Measurements from ENCODE around the gene TRIP10. TPM values are rescaled to one million over a fixed set of nuclear protein-coding genes. Genes with fewer than 3 reads are reported as not detected.

The TRIP10 gene
- total and polyA plus RNA-seq, 2 of the 13 experiments (the other 11 are each of a cell fraction or from before 2014, with no cell fraction given), result 32.5 to 33.2 TPM

- TF ChIP-seq ZNF142 (CRISPR knock-in tag; IDR thresholded peaks at IDR 0.05), result no peak
- TF ChIP-seq ZBTB38 (CRISPR knock-in tag; IDR thresholded peaks at IDR 0.05), result no peak; the same call in 1 of the 2 replicates
- no peak for TF ChIP-seq ZNF263 (CRISPR knock-in tag; IDR thresholded peaks at IDR 0.05)
- TF ChIP-seq EED (CRISPR knock-in tag; IDR thresholded peaks at IDR 0.05), result no peak
- TF ChIP-seq SP2 (CRISPR knock-in tag; IDR thresholded peaks at IDR 0.05), result no peak
- TF ChIP-seq AGO2 (optimal IDR thresholded peaks at IDR 0.05; ENCODE audit: low read depth, low read length), result peak; percentile 96
- TF ChIP-seq TCF7L2 (IDR thresholded peaks at IDR 0.05; ENCODE audit: low read depth, low read length), result no peak
- peak; percentile 91 for TF ChIP-seq ZEB1 (IDR thresholded peaks at IDR 0.05; ENCODE audit: insufficient replicate concordance, low read depth)
- TF ChIP-seq ADNP (CRISPR knock-in tag; IDR thresholded peaks at IDR 0.05), result no peak
- TF ChIP-seq SNAPC2 (CRISPR knock-in tag; IDR thresholded peaks at IDR 0.05), result no peak
- TF ChIP-seq SP140L (CRISPR knock-in tag; IDR thresholded peaks at IDR 0.05; ENCODE audit: borderline replicate concordance), result no peak
- no peak for TF ChIP-seq ZFYVE20 (CRISPR knock-in tag; IDR thresholded peaks at IDR 0.05; ENCODE audit: borderline replicate concordance, low read depth)
- TF ChIP-seq HNRNPL (IDR thresholded peaks at IDR 0.05; ENCODE audit: low read depth, low read length), result peak; percentile 22; the same call in 1 of the 2 replicates
- TF ChIP-seq NRL (CRISPR knock-in tag; IDR thresholded peaks at IDR 0.05; ENCODE audit: borderline replicate concordance), result peak; percentile 78; the same call in 1 of the 2 replicates
- 0 out of 2 replicates have a peak, but pooled peaks have one; percentile 37 for TF ChIP-seq SRY (CRISPR knock-in tag; IDR thresholded peaks at IDR 0.05)
- no peak for TF ChIP-seq SP5 (CRISPR knock-in tag; IDR thresholded peaks at IDR 0.05; ENCODE audit: borderline replicate concordance, low read depth)
- no peak for TF ChIP-seq ZNF710 (CRISPR knock-in tag; IDR thresholded peaks at IDR 0.05; ENCODE audit: borderline replicate concordance)
- TF ChIP-seq REPIN1 (CRISPR knock-in tag; IDR thresholded peaks at IDR 0.05; ENCODE audit: borderline replicate concordance, low read depth), result peak; percentile 16; the same call in 1 of the 2 replicates
- no peak for TF ChIP-seq ZNF670 (CRISPR knock-in tag; IDR thresholded peaks at IDR 0.05; ENCODE audit: borderline replicate concordance)
- no peak for TF ChIP-seq ZNF256 (CRISPR knock-in tag; conservative IDR thresholded peaks at IDR 0.05)
- no peak for TF ChIP-seq THAP7 (CRISPR knock-in tag; IDR thresholded peaks at IDR 0.05)
These were observed 25.4 kb upstream of the TRIP10 start (continued) for GRCh38 chr19:6713773-6714692.

All from HepG2 (cell line).